WTC11 (cell line): Measurements from ENCODE around the gene FBXL7. TPM values are rescaled to one million over a fixed set of nuclear protein-coding genes. Genes with fewer than 3 reads are reported as not detected.

Experiments used
- ATAC-seq: fragments of 200-7000 bp; cut with Tn5 transposase; 2 replicates; pipeline ENCODE4 v1.10.0; 2021; ENCODE audit warnings: mild to moderate bottlenecking, moderate library complexity
- CTCF ChIA-PET: fragments of 300-600 bp; sonication (Branson Sonifier 250); formaldehyde crosslinking; loops from one replicate; lab custom pipeline; 2021; ENCODE audit warnings: antibody characterized with exemption; lab: Charles Lee
- POLR2A ChIA-PET: fragments of 350-600 bp; sonication (Branson Sonifier 250); formaldehyde crosslinking; loops from one replicate; lab custom pipeline; 2021; ENCODE audit warnings: antibody characterized with exemption; lab: Charles Lee
- DNase-seq: peaks from one replicate; pipeline ENCODE4 v3.0.0; 2021; ENCODE audit warnings: low spot score
- H3K27ac Mint-ChIP-seq: 2 replicates; pipeline ENCODE4 v1.8.0; 2021; ENCODE audit warnings: mixed read lengths
- H3K27me3 Mint-ChIP-seq: 2 replicates; pipeline ENCODE4 v1.8.0; 2021; ENCODE audit warnings: low read depth, mild to moderate bottlenecking, moderate library complexity, mixed read lengths
- H3K36me3 Mint-ChIP-seq: 2 replicates; pipeline ENCODE4 v1.8.0; 2021; ENCODE audit warnings: mixed read lengths
- H3K4me1 Mint-ChIP-seq: 2 replicates; pipeline ENCODE4 v1.8.0; 2022; ENCODE audit warnings: mixed read lengths
- H3K4me3 Mint-ChIP-seq: 2 replicates; pipeline ENCODE4 v1.8.0; 2021; ENCODE audit warnings: mild to moderate bottlenecking, moderate library complexity, mixed read lengths
- H3K9me3 Mint-ChIP-seq: 2 replicates; pipeline ENCODE4 v1.8.0; 2021; ENCODE audit warnings: mixed read lengths
- CREB1 ChIP-seq: sonication (generic); formaldehyde crosslinking; IDR thresholded peaks from 2 replicates; pipeline ENCODE4 v1.8.0; 2023; ENCODE audit warnings: mild to moderate bottlenecking, missing genetic modification reagents
- CREM ChIP-seq: sonication (generic); formaldehyde crosslinking; IDR thresholded peaks from 2 replicates; pipeline ENCODE4 v1.8.1; 2022; ENCODE audit warnings: mild to moderate bottlenecking, missing genetic modification reagents, moderate library complexity
- ESRRA ChIP-seq: sonication (generic); formaldehyde crosslinking; IDR thresholded peaks from 2 replicates; pipeline ENCODE4 v1.8.1; 2022; ENCODE audit warnings: mild to moderate bottlenecking, missing genetic modification reagents, borderline replicate concordance
- FOXK1 ChIP-seq: sonication (generic); formaldehyde crosslinking; IDR thresholded peaks from 2 replicates; pipeline ENCODE4 v1.8.0; 2022; ENCODE audit warnings: mild to moderate bottlenecking, moderate library complexity, missing genetic modification reagents
- GRHL2 ChIP-seq: fragments of 250-450 bp; sonication (Bioruptor Pico); IDR thresholded peaks from 2 replicates; pipeline ENCODE4 v1.8.0; 2022; ENCODE audit warnings: mild to moderate bottlenecking, moderate library complexity; ENCODE audit not compliant: insufficient replicate concordance, severe bottlenecking
- GTF2I ChIP-seq: fragments of 250-450 bp; sonication (Bioruptor Pico); conservative IDR thresholded peaks from 2 replicates; pipeline ENCODE4 v1.4.0; 2021; ENCODE audit warnings: mild to moderate bottlenecking
- HMGA2 ChIP-seq: fragments of 250-450 bp; sonication (Bioruptor Pico); IDR thresholded peaks from 2 replicates; pipeline ENCODE4 v1.4.0; 2021; ENCODE audit warnings: mild to moderate bottlenecking, moderate library complexity
- JAZF1 ChIP-seq: fragments of 250-450 bp; sonication (Bioruptor Pico); IDR thresholded peaks from 2 replicates; pipeline ENCODE4 v1.9.0; 2021; ENCODE audit warnings: moderate library complexity, mild to moderate bottlenecking, inconsistent platforms
- NFATC4 ChIP-seq: fragments of 250-450 bp; sonication (Bioruptor Pico); IDR thresholded peaks from 2 replicates; pipeline ENCODE4 v1.9.0; 2021; ENCODE audit warnings: mild to moderate bottlenecking
- NR2C2 ChIP-seq: sonication (generic); formaldehyde crosslinking; IDR thresholded peaks from 2 replicates; pipeline ENCODE4 v1.8.0; 2022; ENCODE audit warnings: mild to moderate bottlenecking, missing genetic modification reagents
- RELA ChIP-seq: sonication (generic); formaldehyde crosslinking; IDR thresholded peaks from 2 replicates; pipeline ENCODE4 v1.8.1; 2022; ENCODE audit warnings: missing genetic modification reagents, mild to moderate bottlenecking, borderline replicate concordance
- ZNF138 ChIP-seq: sonication (generic); formaldehyde crosslinking; conservative IDR thresholded peaks from 2 replicates; pipeline ENCODE4 v1.8.1; 2022; ENCODE audit warnings: mild to moderate bottlenecking, moderate library complexity, missing genetic modification reagents
- ZNF263 ChIP-seq: sonication (generic); formaldehyde crosslinking; IDR thresholded peaks from 2 replicates; pipeline ENCODE4 v1.8.1; 2022; ENCODE audit warnings: low read depth, mild to moderate bottlenecking, moderate library complexity, missing genetic modification reagents
- ZNF317 ChIP-seq: sonication (generic); formaldehyde crosslinking; IDR thresholded peaks from 2 replicates; pipeline ENCODE4 v1.8.1; 2023; ENCODE audit warnings: low read depth, mild to moderate bottlenecking, moderate library complexity, missing genetic modification reagents, borderline replicate concordance
- ZNF396 ChIP-seq: fragments of 250-450 bp; sonication (Bioruptor Pico); IDR thresholded peaks from 2 replicates; pipeline ENCODE4 v1.8.0; 2021; ENCODE audit warnings: mild to moderate bottlenecking, moderate library complexity, borderline replicate concordance
- total RNA-seq: library from RNA; stranded (reverse); gene quantifications from 3 replicates; pipeline ENCODE4 v1.2.3, GENCODE V29; 2021
- TF ChIP-seq, protein P1 (sequence below): sonication (generic); formaldehyde crosslinking; IDR thresholded peaks from 2 replicates; pipeline ENCODE4 v1.8.1; 2022; ENCODE audit warnings: missing genetic modification reagents, borderline replicate concordance
- TF ChIP-seq, protein P2 (sequence below): fragments of 250-450 bp; sonication (Bioruptor Pico); conservative IDR thresholded peaks from 2 replicates; pipeline ENCODE4 v1.9.0; 2021; ENCODE audit warnings: mild to moderate bottlenecking
- TF ChIP-seq, protein P3 (sequence below): fragments of 250-450 bp; sonication (Bioruptor Pico); IDR thresholded peaks from 2 replicates; pipeline ENCODE4 v2.1.2; 2022; ENCODE audit warnings: mild to moderate bottlenecking, moderate library complexity
- TF ChIP-seq, protein P4 (sequence below): sonication (generic); formaldehyde crosslinking; IDR thresholded peaks from 2 replicates; pipeline ENCODE4 v1.8.1; 2023; ENCODE audit warnings: mild to moderate bottlenecking, moderate library complexity, missing genetic modification reagents
- TF ChIP-seq, protein P5 (sequence below): sonication (generic); formaldehyde crosslinking; IDR thresholded peaks from 2 replicates; pipeline ENCODE4 v1.8.0; 2023; ENCODE audit warnings: mild to moderate bottlenecking, missing genetic modification reagents
- TF ChIP-seq, protein P6 (sequence below): fragments of 200-600 bp; IDR thresholded peaks from 2 replicates; pipeline ENCODE4 v1.8.0; 2022; ENCODE audit warnings: antibody characterized with exemption
- TF ChIP-seq, protein P7 (sequence below): fragments of 250-450 bp; sonication (Bioruptor Pico); IDR thresholded peaks from 2 replicates; pipeline ENCODE4 v1.9.0; 2021; ENCODE audit warnings: mild to moderate bottlenecking, borderline replicate concordance

The FBXL7 gene
- total RNA-seq, 1 experiment from 2014 or later = 13.8 TPM

DNA sequence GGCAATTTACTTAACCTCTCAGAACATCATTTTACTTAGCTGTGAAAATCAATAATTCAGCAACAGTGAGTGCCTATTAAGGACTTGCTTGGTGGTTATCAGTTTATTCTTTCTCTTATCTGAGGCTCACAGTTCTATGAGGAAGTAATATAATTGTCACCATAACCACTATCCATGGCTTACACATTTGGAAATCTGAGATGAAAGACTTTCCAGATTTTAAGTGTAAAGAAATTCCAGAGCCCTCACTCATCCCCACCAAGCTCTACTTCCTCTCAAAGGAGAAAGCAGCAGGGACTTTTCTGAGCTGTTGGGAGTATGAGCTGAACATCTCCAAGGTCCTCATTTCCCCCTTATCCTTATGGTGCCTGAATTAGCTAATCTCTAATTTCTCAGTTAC lies 321.5 kb downstream of the FBXL7 start (continued):
- TF ChIP-seq CREB1 (CRISPR knock-in tag) (no peak), ESRRA (CRISPR knock-in tag) (no peak), ZNF317 (CRISPR knock-in tag) (no peak), ZNF396 (no peak), NFATC4 (CRISPR knock-in tag) (no peak), GTF2I (CRISPR knock-in tag) (no peak), ZNF138 (CRISPR knock-in tag) (no peak), HMGA2 (no peak), ZNF263 (no peak)
- TF ChIP-seq, protein P1, sequence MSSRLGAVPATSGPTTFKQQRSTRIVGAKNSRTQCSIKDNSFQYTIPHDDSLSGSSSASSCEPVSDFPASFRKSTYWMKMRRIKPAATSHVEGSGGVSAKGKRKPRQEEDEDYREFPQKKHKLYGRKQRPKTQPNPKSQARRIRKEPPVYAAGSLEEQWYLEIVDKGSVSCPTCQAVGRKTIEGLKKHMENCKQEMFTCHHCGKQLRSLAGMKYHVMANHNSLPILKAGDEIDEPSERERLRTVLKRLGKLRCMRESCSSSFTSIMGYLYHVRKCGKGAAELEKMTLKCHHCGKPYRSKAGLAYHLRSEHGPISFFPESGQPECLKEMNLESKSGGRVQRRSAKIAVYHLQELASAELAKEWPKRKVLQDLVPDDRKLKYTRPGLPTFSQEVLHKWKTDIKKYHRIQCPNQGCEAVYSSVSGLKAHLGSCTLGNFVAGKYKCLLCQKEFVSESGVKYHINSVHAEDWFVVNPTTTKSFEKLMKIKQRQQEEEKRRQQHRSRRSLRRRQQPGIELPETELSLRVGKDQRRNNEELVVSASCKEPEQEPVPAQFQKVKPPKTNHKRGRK (CRISPR knock-in tag) = no peak
- TF ChIP-seq, protein P2, sequence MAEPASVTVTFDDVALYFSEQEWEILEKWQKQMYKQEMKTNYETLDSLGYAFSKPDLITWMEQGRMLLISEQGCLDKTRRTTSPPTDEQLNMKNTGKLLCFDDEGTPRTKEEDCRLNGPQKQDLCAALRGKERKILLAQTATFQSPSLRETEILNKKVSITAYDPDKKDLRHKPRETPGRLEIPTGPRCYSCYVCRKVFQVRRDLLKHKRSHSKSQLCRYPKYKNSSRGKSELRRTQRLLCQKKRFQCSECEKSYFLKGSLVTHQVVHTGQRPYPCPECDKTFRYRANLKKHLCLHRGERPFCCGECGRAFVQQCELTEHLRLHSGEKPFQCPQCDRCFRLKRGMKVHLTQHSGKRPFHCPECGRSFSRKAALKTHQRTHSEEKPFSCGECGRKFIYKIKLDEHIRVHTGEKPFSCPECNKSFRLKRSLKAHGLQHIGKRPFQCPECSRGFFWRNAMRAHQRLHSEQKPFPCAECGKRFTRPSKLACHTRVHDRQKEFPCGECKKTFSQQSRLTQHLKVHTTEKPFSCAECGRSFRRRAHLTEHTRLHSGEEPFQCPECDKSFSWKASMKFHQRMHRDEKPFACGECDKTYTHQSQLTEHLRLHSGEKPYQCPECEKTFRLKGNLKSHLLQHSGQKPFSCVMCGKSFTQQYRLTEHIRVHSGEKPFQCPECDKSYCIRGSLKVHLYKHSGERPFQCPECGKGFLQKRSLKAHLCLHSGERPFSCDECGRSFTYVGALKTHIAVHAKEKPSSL (CRISPR knock-in tag) = no peak
- TF ChIP-seq, protein P3, sequence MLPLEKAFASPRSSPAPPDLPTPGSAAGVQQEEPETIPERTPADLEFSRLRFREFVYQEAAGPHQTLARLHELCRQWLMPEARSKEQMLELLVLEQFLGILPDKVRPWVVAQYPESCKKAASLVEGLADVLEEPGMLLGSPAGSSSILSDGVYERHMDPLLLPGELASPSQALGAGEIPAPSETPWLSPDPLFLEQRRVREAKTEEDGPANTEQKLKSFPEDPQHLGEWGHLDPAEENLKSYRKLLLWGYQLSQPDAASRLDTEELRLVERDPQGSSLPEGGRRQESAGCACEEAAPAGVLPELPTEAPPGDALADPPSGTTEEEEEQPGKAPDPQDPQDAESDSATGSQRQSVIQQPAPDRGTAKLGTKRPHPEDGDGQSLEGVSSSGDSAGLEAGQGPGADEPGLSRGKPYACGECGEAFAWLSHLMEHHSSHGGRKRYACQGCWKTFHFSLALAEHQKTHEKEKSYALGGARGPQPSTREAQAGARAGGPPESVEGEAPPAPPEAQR = no peak
- TF ChIP-seq, protein P4, sequence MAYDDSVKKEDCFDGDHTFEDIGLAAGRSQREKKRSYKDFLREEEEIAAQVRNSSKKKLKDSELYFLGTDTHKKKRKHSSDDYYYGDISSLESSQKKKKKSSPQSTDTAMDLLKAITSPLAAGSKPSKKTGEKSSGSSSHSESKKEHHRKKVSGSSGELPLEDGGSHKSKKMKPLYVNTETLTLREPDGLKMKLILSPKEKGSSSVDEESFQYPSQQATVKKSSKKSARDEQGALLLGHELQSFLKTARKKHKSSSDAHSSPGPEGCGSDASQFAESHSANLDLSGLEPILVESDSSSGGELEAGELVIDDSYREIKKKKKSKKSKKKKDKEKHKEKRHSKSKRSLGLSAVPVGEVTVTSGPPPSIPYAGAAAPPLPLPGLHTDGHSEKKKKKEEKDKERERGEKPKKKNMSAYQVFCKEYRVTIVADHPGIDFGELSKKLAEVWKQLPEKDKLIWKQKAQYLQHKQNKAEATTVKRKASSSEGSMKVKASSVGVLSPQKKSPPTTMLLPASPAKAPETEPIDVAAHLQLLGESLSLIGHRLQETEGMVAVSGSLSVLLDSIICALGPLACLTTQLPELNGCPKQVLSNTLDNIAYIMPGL (CRISPR knock-in tag) = no peak
- TF ChIP-seq, protein P5, sequence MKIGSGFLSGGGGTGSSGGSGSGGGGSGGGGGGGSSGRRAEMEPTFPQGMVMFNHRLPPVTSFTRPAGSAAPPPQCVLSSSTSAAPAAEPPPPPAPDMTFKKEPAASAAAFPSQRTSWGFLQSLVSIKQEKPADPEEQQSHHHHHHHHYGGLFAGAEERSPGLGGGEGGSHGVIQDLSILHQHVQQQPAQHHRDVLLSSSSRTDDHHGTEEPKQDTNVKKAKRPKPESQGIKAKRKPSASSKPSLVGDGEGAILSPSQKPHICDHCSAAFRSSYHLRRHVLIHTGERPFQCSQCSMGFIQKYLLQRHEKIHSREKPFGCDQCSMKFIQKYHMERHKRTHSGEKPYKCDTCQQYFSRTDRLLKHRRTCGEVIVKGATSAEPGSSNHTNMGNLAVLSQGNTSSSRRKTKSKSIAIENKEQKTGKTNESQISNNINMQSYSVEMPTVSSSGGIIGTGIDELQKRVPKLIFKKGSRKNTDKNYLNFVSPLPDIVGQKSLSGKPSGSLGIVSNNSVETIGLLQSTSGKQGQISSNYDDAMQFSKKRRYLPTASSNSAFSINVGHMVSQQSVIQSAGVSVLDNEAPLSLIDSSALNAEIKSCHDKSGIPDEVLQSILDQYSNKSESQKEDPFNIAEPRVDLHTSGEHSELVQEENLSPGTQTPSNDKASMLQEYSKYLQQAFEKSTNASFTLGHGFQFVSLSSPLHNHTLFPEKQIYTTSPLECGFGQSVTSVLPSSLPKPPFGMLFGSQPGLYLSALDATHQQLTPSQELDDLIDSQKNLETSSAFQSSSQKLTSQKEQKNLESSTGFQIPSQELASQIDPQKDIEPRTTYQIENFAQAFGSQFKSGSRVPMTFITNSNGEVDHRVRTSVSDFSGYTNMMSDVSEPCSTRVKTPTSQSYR = no peak

DNA sequence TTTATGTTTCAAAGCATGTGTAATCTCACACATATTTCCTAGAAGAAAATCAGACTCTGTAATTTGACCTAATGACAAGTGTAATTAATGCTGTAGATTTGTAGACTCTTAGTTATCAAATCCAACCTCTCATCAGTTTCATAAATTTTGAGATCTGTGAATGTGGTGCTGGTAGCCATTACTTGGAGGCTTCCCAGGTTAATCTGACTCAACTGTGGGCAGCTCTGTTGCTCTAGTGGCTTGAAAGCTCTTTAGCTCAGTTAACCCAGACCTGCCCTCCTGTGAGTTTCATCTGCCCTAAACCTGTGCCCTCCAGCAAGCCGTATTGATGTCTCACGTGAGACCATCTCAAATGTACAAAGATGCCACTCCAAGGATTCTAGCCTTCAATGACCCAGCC lies 323.4 kb downstream of the FBXL7 start:
- Mint-ChIP-seq H3K9me3 (no peaks in the 10 kb centered on the region), H3K27me3 (no peaks in the 10 kb centered on the region), H3K4me1 (peaks cover 25% of the 10 kb centered on the region), H3K36me3 (no peaks in the 10 kb centered on the region), H3K27ac (peak overlapping the region; percentile 70), H3K4me3 (no peak overlapping the region)
- DNase-seq = no peak
- TF ChIP-seq NR2C2 (CRISPR knock-in tag) (no peak), FOXK1 (no peak), ZNF317 (CRISPR knock-in tag) (no peak), RELA (CRISPR knock-in tag) (no peak), CREM (CRISPR knock-in tag) (no peak), JAZF1 (CRISPR knock-in tag) (no peak), GRHL2 (no peak)
- TF ChIP-seq, protein P6, sequence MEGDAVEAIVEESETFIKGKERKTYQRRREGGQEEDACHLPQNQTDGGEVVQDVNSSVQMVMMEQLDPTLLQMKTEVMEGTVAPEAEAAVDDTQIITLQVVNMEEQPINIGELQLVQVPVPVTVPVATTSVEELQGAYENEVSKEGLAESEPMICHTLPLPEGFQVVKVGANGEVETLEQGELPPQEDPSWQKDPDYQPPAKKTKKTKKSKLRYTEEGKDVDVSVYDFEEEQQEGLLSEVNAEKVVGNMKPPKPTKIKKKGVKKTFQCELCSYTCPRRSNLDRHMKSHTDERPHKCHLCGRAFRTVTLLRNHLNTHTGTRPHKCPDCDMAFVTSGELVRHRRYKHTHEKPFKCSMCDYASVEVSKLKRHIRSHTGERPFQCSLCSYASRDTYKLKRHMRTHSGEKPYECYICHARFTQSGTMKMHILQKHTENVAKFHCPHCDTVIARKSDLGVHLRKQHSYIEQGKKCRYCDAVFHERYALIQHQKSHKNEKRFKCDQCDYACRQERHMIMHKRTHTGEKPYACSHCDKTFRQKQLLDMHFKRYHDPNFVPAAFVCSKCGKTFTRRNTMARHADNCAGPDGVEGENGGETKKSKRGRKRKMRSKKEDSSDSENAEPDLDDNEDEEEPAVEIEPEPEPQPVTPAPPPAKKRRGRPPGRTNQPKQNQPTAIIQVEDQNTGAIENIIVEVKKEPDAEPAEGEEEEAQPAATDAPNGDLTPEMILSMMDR = no peak
- TF ChIP-seq, protein P7, sequence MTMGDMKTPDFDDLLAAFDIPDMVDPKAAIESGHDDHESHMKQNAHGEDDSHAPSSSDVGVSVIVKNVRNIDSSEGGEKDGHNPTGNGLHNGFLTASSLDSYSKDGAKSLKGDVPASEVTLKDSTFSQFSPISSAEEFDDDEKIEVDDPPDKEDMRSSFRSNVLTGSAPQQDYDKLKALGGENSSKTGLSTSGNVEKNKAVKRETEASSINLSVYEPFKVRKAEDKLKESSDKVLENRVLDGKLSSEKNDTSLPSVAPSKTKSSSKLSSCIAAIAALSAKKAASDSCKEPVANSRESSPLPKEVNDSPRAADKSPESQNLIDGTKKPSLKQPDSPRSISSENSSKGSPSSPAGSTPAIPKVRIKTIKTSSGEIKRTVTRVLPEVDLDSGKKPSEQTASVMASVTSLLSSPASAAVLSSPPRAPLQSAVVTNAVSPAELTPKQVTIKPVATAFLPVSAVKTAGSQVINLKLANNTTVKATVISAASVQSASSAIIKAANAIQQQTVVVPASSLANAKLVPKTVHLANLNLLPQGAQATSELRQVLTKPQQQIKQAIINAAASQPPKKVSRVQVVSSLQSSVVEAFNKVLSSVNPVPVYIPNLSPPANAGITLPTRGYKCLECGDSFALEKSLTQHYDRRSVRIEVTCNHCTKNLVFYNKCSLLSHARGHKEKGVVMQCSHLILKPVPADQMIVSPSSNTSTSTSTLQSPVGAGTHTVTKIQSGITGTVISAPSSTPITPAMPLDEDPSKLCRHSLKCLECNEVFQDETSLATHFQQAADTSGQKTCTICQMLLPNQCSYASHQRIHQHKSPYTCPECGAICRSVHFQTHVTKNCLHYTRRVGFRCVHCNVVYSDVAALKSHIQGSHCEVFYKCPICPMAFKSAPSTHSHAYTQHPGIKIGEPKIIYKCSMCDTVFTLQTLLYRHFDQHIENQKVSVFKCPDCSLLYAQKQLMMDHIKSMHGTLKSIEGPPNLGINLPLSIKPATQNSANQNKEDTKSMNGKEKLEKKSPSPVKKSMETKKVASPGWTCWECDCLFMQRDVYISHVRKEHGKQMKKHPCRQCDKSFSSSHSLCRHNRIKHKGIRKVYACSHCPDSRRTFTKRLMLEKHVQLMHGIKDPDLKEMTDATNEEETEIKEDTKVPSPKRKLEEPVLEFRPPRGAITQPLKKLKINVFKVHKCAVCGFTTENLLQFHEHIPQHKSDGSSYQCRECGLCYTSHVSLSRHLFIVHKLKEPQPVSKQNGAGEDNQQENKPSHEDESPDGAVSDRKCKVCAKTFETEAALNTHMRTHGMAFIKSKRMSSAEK = no peak
- no peak for ATAC-seq
- POLR2A ChIA-PET = no interaction called here
- CTCF ChIA-PET = interaction anchor here (0.7 to 2.1 kb wide), 5 partner anchors 11 to 358 kb away, joined by 3 to 5 read pairs (median 3); no protein-coding TSS in a partner anchor
